ENCODE measurements around the gene SARS1.
"Not testable (repeated sequence)": the region's sequence is repeated elsewhere in the genome, so short reads cannot be mapped to it uniquely, and the experiment has no call there.

Gene SARS1

DNA sequence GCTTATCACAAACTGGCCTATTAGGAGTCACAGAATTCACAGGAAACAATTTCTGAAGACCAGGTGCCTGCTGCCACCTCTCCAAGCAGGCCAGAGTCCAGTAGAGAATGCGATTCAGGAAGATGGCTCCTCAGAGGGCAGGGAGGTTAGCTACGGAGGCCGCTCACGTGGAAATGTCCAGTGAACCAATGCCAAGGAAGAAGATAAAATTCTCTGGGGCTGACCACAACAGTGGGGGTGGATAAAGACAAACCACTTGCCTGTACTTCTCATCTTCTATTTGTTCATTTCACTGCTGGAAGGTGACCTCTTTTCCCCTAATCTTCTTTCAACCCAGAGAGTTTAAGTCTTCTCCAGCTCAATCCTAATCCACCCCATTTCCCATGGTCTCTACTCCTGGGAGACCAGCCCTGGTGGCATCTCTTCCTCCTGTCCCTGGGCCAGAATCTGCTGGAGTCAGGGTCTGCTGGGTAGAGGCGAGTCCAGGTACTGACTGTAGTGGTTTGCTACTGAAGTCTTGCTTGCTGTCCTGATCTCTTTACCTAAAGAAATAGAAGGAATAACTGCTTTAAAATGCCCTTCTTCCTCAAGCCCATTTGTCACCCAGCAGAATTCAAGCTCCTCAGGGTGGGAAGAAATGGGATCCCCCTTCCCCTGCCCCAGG lies 66.0 kb downstream of the SARS1 start:
- DNase-seq: no peak

DNA sequence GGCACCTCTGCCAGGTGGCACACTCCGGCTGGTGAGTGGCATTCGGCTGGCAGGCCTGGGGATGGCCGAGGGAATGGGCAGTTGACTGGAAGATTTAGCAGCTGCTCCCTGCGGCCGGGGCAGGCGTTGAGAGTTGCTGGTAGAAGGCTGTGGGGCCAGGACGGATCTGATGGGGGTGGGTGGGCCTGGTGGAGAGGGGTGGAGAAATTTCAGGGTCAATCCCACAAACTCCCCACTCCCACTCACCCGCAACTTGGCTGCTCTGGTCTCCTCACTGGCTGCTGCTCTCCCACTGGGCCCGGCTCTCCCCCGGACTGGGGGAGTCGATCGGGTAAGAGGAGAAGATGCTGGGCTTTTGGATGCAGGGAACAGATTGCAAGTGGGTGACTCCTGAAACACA lies 67.1 kb downstream of the SARS1 start:
- DNase-seq: no peak

DNA sequence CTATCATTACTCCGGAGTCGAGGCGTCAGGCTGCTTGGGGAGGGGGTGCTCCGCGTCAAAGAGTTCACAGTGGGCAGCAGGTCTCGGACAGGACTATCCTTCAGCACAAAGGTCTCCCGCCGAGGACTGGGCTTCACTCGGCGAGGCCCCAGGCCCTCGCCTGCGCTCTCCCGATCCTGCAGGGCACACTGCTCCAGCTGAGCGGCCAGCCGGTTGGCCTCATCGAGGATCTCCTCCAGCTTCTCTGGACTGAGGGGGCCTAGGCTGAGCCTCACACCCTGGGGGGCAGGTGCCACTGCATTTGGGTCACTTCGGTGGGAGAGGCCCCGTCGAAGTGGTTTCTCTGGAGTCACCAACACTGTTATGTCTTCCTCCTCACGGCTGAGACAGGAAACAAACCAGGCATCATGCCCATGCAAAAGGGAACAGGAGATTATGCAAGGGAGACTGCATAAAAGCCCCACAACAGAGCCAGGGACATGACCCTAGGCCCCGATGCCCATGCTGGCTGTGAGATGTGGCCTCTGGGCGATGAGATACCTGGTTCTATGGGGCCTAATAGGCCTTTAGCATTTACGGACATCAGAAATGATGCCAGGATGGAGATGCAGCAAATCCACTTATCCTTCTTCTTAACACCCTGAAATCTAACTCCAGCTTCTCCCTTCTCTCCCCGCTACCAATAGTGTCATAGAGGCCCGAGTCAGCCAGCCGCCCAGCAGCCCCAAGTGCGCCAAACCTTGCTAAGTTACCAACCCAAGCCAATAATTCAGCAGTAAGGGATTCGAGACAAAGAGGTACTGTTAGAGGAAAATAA lies 68.2 kb downstream of the SARS1 start:
- DNase-seq: no peak

DNA sequence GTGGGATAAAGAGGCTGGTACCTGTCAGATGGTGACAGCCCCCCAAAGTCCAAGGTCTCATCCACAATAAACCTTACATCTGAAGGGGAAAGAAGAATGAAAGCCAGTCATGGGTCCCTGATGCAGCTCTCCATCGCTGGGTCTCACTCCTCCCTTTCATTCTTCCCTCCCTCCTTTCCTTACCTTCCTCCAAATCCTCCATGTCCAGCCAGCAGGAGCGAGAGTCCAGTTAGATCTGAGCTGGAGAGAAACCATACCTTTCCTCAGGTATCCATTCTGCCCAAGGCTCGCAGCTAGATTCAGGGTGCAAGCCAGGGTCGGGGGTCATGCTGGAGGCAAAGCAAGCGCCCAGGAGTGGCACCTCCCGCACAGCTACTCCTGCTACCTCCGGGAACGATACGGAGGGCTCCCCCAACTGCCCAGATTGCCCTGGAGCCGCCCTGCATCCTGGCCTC lies 68.8 kb downstream of the SARS1 start:
- no peak for DNase-seq

DNA sequence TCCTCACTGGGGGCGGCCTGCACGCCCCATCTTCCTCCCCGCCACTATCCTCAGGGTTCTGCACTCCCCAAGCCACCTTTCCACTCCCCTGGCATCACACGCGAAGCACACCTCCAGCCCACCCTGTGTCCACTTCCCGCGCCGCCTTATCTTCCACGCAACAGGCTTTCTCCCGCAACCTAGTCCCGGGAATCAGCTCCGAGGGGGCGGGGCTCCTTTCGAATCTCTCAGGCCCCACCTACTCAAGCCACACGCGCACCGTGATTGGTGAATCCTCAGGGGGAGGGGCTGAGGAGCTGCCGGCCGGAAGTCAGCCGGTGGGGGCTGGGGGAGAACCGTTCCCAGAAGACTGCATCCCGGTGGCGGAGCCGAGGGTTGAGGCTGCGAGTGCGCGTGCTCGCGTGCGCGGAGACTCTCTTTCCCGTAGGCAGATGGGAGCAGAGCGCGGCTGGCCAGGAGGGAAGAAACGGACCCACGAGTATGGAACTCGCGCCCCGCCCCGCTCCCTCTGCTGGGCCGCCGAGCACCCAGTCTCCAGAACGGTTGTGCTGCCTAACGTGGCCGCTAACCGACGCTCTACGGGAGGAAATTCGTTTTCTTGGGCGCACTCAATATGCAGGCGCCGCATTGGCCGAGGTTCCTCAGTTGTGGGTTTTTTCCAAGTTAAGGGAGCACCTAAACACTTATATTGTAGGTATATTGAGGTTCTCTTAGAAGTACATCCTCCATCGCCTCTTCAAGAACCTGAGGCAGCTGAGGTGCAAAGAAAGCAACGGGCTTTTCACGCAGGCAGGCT lies 69.4 kb downstream of the SARS1 start, which contains the start of gene PSRC1:
Gene PSRC1, minus strand, starts transcription at position 194 of the 796 bp plus-strand sequence.
- peak; percentile 82 for DNase-seq

DNA sequence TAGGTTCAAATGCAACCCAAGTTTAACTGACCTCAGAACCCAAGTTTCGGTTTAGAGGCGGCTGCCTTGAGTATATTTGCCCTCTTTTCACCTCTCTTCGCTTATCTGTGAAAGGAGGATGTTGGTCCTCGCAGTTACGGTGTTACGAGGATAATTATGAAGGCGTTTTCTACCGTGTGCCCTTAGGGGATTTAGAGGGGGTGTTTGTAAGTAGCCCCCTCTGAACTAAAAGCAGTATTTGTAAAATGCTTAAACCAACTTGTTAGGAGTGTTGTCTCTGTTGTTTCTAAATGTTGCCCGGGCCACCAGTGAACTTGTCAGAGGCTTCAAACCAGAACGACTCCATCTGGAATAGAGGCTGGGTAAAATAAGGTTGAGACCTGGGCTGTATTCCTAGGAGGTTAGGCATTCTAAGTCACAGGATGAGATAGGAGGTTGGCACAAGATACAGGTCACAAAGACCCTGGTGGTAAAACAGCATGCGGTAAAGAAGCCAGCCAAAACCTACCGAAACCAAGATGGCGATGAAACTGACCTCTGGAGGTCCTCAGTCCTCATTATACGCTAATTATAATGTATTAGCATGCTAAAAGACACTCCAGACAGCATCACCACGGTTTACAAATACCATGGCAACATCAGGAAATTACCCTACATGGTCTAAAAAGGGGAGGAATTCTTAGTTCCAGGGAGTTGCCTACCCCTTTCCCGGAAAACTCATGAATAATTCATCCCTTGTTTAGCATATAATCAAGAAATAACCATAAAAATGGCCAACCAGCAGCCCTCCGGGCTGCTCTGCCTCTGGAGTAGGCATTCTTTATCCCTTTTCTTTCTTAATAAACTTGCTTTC lies 70.3 kb downstream of the SARS1 start:
- DNase-seq: no peak

DNA sequence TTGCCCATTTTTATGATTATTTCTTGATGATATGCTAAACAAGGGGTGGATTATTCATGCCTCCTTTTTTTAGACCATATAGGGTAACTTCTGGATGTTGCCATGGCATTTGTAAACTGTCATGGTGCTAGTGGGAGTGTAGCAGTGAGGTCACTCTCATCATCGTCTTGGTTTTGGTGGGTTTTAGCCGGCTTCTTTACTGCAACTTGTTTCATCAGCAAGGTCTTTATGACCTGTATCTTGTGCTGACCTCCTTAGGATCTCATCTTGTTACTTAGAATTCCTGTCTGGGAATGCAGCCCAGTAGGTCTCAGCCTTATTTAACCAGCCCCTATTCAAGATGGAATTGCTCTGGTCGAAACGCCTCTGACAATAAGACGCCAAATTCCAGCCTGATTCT lies 73.0 kb downstream of the SARS1 start:
- DNase-seq: not testable (repeated sequence)
